Jurkat, Clone E6-1 (cell line): ENCODE measurements around the gene WDFY2.

Source experiments
- DNase-seq: peaks from one replicate; pipeline ENCODE4 v3.0.0-alpha.2; 2011; ENCODE audit warnings: low read depth, low spot score
- H3K4me3 ChIP-seq: 2 replicates; pipeline ENCODE4 v1.5.1; 2011; ENCODE audit warnings: mild to moderate bottlenecking, low read length, control low read depth, moderate library complexity

The WDFY2 gene

DNA sequence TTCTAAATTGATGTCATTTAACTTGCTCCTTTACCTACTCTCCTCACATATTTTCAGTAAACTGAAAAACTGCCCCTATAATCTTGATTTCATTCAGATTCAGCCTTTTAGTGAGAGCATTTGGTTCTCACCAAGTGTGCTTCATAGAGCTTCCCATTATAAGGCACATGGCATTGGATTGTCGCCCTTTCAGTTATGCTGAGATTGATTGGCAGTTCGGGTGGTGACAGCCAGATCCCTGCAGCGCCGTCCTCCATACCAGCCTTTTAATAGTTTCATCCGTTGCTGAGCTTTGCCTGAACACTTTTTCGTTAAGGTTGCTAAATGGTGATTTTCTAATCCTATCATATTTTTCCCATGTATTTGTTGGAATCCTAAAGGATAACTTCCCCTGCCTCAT is 139.3 kb downstream of the WDFY2 start:
- DNase-seq = no peak
- H3K4me3 ChIP-seq = no peak overlapping the region

DNA sequence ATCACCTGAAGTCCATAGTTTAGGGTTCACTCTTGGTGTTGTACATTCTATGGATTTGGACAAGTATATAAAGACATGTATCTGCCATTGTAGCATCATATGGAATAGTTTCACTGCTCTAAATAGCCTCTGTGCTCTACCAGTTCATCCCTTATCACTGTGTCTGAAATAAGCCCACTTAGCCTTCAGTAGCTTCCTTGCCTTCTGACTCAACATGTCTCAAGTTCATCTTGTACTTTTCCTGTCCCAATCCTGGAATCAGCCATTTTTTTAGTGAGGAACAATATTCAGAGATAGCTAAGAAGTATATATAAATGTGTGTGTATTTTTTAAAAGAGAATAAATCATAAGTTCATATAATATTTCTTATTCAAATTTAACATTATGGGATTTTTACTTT is 140.5 kb downstream of the WDFY2 start:
- DNase-seq = no peak

DNA sequence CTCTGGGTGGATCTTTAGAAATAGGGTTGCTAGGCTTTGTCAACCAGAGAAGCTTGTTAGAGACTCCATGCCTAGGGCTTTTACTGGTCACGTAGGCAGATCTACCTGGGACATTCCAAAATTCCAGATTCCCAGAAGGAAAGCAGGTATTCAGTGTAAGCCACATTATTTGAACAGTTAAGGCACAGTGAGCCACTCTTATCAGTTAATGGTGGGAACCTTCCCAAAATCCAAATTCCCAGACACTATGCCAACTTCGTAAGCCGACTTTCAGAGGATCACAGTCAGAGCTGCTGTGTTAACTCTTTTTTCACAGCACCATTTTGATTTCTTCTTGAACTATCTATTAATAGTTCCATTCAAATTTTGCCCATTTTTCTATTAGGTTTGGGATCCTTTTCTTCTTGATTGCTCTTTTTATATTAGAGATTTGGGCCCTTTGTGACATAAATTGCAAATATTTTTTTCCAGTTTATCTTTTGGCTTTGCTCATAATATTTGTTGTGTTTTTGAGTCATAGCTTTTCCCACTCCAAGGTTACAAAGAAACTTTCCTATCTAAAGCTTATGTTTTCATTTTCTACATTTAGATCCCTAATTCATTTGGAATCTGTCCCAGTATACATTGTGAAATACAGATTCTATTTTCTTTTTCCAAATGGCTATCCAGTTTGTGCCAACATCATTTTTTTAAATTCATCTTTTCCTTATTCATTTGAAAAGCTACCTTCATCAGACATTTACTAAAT is 142.4 kb downstream of the WDFY2 start:
- H3K4me3 ChIP-seq = no peak overlapping the region
- DNase-seq = no peak

More for the DNA sequence above, 140.5 kb downstream of the WDFY2 start:
- H3K4me3 ChIP-seq = no peak overlapping the region

DNA sequence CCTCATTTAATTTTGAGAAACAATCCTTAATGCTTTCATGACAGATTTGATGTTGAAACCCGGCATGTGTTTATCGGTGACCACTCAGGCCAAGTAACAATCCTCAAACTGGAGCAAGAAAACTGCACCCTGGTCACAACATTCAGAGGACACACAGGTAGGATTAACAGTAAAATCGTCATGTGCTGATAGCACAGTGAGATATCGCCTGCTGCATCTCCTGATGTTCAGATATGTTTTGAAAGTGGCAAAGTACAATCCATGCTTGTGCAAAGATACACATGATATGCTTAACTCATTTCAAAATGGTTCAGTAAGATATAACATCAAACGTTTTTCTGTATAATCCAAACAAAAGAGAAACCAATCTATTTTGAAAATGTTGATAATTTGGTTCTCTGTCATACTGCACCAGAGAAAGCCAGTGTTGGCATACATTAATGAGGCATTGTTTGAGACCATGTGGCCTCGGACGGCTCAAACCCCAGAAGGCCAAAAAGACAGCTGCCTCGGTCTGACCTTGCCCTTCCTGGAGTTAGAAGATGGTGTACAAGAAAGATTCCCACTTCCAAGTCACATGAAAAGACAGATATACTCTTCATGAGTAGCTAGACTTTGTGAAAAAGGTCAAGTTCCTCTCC is 143.5 kb downstream of the WDFY2 start:
- no peak for DNase-seq

DNA sequence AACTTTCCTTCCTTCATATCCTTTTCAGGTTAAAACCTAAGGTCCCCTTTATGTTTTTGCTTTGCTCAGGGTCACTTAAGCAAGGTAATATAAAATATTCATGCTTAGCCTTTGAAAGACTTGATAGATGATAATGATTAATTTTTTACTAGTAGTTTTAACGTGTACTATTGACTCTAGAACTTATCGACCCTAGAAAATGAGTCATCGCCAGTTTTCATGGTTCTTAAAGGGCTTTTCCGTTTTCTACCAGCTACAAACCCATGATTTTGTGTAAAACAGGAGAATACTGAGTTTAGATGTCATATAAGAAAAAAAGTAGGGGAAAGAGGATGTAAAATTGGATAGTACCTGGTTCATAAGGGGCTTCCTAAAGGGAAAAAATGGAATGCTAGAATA is 144.0 kb downstream of the WDFY2 start:
- H3K4me3 ChIP-seq = no peak overlapping the region
- DNase-seq = no peak

More for the DNA sequence above, 143.5 kb downstream of the WDFY2 start:
- no peak overlapping the region for H3K4me3 ChIP-seq

DNA sequence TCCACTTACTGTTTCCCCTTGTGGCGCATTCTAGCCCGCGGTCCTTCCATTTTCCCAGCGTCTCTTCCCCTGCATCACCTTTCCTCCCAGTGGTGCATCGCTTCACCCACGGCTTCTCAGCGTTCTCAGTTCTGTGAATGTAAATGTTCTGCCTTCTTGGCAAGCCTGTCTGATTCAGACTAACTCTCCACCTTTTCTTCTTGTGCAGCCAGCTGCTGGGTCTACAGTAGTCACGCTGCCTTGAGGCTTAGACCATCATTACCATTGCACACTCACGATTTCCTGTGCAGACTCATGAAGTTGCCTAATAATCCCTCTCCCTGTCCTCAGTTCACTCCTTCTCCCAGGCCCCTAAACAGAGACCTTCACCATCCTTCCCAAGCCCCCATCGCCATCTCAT is 144.7 kb downstream of the WDFY2 start:
- no peak overlapping the region for H3K4me3 ChIP-seq

DNA sequence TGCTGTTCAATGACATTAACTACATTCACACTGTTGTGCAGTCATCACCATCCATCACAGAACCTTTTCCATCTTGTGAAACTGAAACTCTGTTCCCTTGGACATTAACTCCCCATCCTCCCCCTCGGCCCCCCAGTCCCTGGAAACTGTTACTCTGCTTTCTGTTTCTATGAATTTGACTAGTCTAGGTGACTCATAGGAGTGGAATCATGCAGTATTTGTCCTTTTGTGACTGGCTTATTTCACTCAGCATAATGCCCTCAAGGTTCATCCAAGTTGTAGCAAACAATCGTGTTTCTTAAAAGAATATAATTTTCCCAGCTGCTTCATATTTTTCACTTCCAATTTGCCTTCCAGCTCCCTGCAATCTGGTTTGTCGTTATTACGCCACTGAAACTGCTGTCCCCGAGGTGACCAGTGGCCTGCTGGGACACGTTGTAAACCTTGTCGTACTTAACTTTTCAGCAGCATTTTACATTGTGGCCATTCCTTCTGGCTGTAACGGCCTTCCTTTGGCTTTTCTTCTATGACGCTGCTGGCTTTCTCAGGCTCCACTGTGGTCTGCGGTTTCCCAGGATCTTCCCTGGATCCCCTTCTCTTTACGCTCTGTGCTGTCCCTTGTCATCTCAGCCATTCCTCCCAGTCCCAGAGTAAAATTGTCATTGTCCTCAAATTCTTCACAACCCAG is 145.7 kb downstream of the WDFY2 start:
- H3K4me3 ChIP-seq = no peak overlapping the region
- DNase-seq = no peak

More for the DNA sequence above, 144.7 kb downstream of the WDFY2 start:
- DNase-seq = no peak

DNA sequence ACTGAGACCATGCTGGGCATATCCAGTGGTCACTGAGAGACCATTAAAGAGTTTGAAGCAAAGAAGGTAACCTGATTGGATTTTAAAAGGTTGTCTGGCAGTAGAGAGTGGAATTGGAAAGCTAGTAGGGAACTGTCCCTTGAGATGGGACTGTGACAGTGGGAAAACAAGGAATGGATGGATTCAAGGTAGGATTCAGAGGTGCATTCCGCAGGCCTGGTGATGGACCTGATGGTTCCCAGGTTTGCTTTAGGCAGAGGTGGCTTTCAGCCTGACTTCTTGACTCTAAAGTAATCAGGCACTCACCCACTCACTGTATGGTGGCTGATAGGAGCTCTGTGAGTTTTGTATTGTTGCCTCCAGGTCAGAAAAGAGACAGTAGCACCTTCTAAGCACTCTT is 146.7 kb downstream of the WDFY2 start:
- no peak overlapping the region for H3K4me3 ChIP-seq
- no peak for DNase-seq

DNA sequence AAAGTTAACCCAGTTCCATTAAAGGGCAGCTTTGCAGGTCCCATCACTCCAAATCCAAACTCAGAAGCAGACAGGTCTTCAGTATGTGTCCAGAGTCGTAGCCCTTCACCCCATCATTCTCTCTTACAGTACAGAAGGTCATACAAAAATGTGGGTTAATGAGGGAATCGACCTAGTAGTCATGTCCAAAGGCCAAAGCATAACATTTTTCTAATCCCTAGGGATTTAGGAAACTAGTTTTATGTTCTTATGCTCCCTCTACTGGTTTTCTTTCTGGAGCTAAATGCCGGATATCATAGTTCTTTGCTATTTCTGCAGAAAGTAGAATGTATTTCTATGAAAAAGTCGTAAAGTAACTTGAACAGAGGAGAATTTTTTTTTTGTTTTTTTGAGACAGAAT is 147.5 kb downstream of the WDFY2 start:
- no peak for DNase-seq
- no peak overlapping the region for H3K4me3 ChIP-seq

DNA sequence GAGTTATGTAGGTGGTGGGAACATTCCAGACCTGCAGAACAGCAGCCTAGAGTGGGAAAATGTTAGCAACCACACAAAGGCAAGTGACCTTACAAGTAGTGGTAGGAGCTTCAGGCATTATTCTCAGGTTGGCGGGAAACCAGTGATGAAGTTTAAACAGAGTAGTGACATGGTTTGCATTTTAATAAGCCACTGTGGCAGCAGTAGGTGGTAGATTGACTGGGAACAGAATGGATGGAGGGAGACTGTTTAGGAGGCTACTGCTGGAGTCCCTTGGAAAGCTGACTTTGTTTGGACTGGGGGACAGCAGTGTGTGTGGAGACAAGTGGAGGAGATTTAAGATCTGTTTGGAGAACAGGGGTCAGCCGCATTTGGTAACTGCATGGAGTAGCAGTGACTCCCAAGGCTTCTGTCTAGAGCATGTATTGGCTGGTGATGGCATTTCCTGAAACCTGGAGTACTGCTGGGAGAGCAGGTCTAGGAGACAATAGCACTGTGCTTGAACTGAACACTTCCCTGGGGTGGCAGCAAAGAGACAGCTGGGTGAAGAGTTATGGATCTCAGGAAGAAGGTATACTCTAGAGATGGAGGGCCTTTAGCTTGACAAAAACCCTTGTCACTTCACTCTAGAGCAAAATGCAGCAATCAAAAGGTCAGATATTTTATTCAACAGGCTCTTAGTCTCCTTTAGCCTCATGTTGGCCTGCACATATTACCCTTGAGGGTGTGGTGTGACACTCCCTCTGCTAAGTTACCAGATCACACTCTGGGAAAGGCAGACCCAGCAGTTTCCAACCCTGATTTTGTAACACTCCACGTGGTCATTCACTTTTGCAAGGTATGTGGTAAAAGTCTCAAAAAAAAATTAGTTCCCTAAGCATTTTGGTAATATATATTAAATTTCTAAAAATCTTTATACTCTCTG is 149.4 kb downstream of the WDFY2 start:
- H3K4me3 ChIP-seq = no peak overlapping the region
- DNase-seq = no peak

DNA sequence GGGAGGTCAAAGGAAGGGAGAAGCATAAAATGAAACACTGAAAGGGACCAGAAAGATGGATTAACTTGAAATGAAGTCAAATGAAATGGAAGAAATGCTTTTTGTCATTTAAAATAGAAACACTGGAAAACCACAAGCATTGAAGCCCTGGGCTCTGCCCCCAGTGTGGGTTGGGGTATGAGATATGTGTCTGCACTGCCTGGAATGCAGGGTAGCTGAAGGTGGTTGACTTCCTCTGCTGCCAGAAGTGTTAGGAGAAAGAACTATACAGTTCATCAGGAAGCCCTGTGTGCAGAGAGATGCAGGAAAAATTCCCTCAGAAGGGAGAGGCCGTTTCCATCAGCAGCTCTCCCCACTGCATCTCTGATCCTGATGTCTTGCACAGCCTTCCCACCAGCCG is 150.5 kb downstream of the WDFY2 start:
- H3K4me3 ChIP-seq = no peak overlapping the region
- peak; percentile 3 for DNase-seq

DNA sequence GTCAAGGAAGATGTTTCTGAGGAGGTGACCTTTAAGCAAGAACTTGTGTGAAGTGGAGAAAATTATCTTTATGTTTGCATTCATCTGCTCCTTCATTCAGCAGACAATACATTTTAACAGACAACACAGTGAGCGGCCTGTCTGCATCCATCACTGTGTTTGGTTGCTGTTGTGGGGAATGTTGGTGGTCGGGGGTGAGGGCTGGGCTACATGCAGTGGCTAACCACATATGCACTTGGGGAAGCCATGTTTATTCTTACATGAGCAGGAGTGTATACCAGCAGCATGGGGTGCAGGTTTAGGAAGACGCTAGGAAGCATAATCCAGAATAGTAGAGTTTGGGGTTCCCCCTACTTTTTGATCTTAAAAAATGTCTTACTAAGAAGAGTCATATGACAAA is 153.3 kb downstream of the WDFY2 start:
- H3K4me3 ChIP-seq = no peak overlapping the region
- DNase-seq = peak; percentile 51

DNA sequence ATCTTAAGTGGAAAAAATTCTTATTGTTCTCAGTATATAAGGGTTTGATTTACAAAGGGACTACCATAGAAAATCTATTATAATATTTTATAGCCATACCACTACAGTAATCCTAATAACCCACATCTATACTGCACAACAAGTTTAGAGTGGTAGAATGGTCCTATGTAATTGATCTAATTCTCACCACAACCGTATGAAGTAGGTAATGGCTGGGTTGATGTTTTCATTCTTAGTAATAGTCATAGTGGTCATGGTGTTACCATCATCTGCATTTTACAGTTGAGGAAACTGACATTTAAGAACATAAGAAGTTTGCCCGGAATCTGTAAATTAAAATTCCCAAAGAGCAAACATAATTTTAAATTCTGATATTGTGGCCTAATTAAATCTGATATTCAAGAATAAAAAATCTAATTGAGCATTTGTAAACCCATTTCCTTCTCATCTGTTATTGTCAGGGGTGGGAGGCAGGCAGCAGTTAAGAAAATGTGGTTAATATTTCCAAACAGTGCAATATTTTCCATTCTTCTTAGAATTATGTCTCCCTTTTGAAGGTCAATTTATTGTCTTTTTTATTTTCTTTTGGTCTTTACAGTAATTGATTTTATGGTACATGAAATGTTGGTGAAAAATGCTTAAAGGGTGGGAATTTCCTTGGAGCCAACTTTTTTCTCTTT is 154.1 kb downstream of the WDFY2 start:
- H3K4me3 ChIP-seq = no peak overlapping the region
- DNase-seq = no peak

DNA sequence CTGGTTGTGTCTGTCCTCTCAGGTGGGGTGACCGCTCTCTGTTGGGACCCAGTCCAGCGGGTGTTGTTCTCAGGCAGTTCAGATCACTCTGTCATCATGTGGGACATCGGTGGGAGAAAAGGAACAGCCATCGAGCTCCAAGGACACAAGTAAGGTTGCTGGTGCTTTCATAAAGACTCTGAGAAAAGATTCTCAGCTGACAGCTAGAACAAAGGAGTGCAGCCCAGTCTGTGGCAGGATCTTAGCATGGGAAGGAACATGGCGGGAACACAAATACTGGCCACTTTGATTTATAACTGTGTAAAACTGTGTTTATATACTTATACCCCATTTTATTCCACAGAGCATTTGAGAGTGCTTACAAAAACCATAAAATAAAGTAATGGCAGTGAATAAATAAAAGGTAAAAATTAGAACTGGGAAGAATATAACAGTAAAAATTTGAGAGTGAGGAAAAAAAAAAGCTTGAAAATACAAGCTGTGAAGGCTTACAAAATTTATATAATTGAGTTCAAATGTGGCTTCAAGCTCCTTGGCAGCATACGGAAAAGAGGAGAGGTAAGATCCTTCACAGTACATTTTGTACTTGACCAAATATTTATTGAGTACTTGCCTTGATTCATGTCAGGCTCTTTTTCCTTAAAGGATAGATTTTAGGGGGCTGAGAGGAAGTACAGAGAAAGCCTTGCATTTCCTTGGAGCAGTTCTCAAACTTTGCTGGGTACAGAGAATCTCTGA is 154.9 kb downstream of the WDFY2 start:
- DNase-seq = no peak
- no peak overlapping the region for H3K4me3 ChIP-seq

DNA sequence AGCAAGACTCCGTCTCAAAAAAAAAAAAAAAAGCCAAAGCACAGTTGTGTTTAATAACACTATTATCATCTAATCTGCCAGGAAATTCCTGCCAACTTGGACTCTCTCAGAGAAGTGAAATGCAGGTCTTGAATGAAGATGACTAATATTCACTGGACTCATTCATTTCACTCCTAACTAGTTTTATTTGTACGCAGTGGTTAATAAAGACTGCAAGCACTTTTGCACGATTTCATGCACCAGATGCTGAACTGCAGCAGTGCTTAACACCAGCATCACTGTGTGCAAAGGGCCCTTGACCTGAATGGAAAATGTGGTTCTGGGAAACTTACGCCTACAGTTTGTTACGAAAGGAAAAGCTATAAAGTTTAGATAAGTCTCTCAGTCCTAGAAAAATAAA is 156.4 kb downstream of the WDFY2 start:
- no peak for DNase-seq
- no peak overlapping the region for H3K4me3 ChIP-seq

DNA sequence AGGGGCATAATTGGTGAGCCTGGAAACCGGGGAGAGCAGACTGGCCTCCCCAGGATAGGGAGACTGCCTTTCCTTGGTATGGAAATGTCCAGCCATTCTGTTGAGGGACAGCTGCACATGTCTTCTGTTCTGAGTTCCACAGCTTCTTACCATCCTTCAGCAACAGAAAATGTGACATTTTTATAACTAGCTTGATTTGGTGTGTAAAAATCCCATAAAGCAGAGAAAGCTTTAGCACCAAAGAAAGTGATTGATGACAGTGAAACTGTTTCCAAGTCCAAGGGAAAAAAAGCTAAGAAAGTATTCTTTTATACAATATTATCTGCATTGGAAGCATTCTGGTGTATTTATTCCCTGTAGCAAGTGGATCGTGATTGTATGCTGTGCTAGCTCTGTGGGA is 157.8 kb downstream of the WDFY2 start:
- DNase-seq = no peak
- H3K4me3 ChIP-seq = no peak overlapping the region

DNA sequence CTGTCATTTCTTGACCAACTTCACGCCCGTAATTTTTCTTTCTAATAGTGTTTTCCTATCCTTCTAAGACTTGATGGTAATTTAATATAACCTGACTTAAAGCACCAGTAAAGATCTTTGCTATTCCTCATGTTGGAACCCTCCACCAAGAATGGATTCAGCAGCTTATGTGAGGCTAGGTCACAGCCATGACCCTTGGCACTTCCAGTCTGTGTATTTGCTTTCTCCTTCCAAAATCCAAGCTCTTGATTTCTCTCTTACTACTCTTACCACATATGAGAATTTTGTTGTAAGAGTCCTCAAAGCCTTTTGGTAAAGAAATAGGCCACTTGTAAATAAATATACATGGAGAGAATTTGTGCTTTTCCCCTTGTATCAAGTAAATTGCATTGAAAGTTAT is 158.3 kb downstream of the WDFY2 start:
- DNase-seq = no peak
- no peak overlapping the region for H3K4me3 ChIP-seq

DNA sequence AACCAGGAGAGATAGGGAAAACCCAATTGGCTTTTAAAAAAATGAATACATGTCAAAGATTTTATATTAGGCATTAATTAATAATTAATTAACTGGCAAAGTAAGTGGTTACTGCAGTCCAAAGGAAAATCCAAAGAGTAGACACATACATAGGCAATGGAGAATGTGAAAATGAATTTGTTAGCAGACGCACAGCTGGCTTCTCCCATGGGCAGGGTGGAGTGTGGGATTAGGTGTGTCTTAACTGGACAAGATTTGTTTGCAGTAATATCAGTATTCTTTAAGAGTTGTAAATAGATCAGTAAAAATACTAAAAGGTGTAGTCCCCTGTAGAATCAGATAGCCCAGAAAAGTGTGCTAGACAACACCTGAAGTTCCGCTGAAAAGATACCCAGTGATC is 161.0 kb downstream of the WDFY2 start:
- no peak for DNase-seq
- H3K4me3 ChIP-seq = no peak overlapping the region
